Iris pigment epithelial cell (primary cell): ENCODE results near the gene ARID5A.
"Not testable (repeated sequence)": the region's sequence is repeated elsewhere in the genome, so short reads cannot be mapped to it uniquely, and the experiment has no call there.

Source experiments
- DNase-seq: peaks from one replicate; pipeline ENCODE4 v3.0.0-alpha.2; 2011; ENCODE audit warnings: low read depth

The ARID5A gene

DNA sequence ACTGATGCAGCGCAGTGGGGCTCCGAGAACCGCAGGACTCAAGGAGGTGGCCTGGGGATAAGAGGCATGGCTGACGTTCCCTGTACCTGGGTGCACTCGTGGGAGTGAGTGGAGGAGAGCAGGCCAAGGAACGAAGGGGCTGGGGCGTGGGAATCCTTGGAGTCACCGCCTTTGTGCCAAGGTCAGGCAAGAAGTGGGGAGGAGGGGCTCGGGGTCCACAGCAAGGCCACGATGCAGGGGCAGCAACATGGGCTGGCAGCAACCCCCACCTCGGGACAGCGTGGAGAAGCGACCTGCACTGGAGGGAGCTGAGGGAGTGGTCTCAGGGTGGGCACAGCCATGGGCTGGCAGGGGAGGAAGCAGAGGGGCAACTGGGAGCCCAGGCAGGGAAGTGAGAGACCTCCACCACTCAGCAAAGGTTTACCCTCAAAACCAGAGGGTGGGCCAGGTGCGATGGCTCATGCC lies 18.6 kb downstream of the ARID5A start:
- no peak for DNase-seq

DNA sequence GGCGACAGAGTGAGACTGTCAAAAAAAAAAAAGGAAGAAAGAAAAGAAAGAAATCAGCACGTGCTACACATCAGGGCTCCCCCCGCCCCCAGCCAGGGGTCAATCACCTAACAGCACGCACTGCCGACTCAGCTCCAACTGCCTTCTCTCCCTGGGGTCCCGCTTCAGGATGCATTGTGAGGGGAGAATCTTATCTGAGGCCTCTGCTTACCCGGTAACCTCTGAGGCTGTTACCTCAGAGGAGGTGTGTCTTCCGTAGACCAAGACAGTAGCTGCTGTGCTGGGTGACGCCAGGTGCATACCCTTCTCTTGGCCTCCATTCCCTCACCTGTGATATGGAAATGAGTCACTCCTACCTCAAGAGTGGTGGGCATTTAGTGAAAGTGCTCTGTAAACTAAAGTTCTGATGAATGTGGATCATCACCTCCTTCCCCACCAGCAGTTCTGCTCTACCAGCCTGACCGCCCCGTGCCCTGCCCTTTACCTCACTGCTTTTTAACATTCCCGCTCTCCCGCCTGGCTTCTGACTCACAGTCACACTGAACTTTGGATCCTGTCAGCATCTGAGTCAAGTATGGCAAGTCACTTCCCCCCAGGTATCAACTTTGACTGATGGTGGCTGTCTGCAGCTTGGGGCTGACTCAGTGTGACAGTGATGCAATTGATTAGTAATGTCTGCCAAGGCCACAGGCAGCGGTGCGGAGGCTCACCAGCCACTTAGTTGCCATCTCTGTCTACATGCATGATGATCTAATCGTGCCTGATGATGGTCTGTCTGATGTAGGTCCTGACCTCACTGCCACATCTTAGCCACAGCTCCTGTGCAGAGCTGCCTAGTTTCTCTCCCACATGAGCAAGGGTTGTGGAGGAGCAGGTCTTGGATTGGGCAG lies 20.1 kb downstream of the ARID5A start:
- peak; percentile 81 for DNase-seq

DNA sequence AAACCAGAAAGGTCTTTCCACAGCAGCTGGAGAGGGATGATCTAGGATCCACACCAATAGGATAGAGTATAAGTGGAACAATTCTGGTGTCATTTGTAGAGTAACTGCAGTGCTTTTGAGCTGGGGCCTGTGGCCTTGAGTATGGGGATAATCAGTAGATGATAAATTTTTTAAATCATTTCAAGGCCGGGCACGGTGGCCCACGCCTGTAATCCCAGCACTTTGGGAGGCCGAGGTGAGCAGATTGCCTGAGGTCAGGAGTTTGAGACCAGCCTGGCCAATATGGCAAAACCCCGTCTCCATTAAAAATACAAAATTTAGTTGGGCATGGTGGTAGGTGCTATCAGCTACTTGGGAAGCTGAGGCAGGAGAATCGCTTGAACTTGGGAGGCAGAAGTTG lies 20.9 kb downstream of the ARID5A start:
- DNase-seq = not testable (repeated sequence)

DNA sequence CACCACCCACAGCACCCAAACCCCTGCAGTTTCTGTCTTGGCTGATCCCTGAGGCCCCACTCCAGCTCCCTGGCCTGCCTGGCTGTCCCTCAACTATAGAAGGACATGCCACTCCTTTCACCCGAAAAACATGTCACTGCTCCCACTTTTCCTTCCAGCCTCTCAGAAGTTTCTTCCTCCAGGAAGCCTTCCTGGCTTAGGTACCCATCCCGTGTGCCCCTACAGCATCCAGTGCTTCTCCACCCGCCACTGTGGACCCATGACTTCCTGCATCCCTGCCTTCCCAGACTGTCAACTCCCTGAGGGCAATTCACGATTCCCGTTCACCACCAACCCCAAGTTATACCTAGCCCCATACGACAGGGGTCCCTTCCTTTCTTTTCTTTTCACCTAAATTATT lies 21.5 kb downstream of the ARID5A start:
- no peak for DNase-seq

DNA sequence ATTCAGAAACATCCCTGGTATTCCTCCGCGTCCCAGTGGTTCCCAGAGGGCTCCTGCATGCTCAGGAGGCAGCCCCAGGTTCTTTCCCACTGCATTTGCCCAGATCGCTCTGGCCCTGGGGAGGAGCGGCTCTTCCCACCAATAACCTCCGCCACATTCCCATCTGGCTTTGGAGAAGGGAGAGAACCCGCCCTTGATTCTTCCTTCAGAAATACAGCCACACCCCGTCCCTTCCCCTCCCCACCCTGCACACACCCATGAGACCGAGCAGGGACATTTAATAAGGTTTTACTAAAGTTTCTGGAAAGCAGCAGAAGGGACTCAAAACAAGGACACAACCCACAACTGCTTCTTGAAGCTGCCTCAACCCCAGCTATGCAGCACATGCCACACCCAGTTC lies 21.9 kb downstream of the ARID5A start:
- no peak for DNase-seq

DNA sequence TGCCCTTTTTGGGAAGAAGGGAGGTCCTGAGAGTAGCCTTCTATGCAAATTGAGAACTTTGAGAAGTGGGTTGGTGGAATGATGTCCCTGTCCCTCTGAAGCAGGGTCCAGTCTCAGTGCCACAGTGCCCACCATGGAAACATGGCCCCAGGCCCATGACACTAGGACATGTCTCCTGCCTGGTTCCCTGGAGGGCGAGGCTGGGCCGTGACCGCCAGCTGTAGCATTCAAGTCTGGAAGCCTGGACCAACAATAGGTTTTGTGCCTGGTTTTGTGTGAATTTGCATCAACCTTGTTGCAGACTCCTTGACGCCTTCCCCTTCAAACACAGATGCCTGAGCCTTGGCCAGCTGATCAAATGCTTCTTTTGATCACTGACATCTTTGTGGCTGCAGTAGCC lies 27.5 kb downstream of the ARID5A start:
- no peak for DNase-seq

DNA sequence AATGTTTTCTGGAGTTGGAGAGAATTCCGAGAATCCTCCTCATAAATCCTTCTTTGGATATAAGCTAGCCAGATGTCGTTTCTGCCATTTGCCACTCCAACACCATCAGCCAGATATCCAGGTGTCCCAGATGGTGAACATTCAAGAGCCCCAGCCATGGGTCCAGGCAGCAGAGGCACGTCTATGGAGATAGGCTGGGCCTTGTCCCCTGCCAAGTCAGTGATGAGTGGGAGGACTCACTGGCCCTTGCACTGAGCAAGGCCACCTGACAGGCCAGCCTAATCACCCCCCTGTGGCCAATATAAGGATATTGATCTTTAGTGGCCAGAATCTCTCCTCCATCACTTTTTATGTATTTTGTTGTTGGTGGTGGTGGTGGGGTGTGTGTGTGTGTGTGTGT lies 28.0 kb downstream of the ARID5A start:
- DNase-seq = no peak

DNA sequence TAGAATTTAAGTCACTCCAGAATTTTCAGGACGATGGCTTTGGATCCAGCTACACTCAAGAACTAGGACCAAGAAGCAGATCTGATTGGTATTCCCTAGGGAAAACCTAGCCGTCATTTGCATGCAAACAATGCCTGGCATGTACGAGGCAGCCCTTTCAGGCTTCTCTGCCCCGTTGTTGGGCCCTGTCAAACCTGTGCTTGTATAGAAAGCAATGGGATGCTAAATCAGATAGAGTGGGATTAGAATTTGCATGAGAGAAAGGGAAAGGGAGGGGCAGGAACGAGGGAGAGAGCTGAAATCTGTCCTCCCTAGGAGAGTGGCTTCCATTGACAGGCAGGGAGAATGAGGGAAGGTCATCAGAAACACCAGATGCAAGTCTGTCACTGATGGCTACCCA lies 28.6 kb downstream of the ARID5A start:
- no peak for DNase-seq

DNA sequence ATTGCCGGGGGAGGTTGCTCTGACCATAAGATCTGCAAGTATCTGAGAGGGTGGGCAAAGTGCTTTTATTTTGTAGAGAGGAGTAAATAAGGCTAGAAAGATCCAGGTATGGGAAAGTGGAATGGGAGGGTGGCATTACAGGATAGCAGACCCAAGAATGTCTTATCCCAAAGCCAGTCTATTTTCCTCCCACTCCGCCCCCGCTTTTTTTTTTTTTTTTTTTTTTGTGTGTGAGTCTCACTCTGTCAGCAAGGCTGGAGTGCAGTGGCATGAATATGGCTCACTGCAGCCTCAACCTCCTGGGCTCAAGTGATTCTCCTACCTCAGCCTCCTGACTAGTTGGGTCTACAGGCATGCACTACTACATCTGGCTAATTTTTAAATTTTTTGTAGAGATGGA lies 31.5 kb downstream of the ARID5A start:
- DNase-seq = no peak

DNA sequence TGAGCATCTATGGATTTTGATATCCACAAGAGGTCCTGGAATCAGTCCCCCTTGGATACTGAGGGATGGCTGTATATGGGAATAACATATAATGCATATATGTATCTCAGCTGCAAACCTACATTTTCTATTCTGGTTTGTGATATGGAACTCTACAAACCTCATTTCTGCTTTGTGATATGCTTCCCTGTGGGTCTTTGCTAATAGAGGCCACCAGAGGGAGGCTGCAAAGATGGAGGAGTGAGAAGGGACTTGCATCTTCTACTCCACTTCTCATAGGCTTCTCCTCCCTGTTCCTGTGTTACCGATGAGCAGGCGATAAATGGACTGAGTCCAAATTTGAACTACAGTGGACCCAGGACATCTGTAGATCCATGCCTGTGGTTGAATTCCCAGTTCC lies 37.8 kb downstream of the ARID5A start:
- DNase-seq = peak; percentile 12

DNA sequence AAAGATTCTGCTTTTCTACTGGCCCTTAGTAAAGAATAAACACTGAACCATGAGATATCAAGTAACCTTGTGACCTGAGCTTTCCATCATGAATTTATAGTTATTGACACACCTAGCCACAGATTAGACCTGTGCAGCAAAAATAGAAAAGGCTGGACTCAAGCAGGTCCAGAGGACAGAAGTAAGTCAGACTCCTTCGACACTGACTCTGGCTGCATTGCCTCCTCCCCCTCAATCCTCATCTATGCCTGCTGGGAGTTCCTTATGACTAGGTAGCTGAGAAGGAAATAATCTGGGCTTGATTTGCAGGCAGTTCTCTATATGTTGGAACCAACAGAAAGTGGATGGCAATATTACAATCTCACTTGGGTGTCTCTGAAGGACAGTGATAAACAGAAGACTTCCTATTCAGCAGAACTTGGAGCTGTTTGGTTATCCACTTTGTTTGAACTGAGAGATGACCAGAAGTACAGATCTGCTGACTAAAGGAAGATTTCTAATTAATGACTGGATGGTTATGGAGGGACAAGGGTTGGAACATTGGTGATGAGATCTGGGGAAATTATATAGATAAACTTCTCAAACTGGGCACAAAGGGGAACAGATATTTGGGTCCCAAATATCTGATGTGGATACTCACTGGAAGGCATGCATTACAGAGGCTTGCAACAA lies 39.4 kb downstream of the ARID5A start:
- no peak for DNase-seq

DNA sequence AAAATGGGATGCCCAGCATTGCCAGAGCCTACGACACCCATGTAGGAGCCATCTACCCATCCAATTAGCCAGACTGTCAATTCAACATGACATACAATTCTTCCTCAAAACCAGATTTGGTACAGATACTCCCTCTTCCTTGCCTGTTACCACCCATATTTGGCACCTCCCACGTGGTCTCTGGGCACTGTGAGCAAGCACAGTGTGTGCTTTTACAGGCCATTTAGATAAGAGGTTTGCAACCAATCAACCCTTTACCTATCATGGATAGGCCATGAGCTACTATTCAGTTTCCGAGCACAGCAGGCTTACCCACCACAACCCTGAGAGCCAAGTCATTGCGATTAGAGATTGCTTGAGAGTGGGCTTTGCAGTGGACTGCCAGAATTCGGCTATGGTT lies 40.9 kb downstream of the ARID5A start:
- no peak for DNase-seq

DNA sequence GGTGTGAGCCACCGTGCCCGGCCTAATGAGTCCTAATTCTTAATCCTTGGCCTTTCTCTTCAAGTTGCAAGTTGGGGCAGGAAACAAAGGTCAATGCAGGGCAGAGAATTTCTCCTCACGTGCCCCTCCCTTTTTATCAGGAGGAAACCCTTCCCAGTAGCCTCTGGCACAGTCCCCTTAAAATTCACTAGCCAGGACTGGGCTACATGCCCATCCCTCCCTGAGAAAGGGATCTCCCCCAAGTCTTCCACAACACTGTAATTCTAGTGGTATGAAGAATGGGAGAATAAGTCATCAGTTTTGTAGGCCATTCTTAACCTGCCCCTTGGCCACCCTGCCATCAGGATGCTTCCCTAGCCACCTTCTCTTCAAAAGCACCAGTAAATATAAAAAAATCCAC lies 42.2 kb downstream of the ARID5A start:
- DNase-seq = no peak

DNA sequence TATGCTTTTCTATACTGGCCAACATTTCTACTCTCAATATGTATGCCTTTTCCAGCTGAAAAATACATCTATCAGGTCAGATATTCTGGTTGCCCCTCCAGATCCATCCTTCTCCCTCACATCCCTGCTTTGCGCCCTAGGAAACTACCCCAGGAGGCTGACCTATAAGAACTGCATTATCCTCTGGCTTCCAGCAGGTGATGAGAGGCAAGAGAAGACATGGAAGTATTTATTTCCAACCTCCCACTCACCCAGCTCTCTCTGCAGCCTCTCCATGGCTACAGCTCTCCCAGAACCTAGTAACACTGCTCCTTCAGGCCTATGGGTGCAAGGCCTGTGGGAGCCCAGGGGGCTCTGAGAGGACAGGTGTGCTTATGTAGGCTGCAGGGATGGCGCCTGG lies 42.9 kb downstream of the ARID5A start:
- DNase-seq = no peak

DNA sequence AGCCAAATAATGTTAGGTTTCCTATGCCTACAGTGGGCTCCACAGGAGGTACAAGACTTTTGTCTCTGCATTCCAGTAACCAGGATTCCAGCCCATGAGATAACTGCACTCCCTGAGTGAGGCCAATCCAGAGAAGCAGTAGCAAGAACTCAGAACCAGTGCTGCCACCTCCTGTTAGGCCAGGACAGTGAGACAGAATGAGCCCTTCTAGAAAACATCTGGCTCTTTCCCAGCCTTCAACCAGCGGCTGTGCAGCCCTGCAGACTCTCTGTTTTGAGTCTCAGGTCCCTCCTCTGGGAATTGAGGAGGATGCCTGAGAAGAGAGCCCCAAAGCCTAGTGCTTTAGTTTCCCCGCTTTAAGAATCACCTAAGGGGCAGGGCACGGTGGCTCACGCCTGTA lies 44.2 kb downstream of the ARID5A start:
- DNase-seq = peak; percentile 47

DNA sequence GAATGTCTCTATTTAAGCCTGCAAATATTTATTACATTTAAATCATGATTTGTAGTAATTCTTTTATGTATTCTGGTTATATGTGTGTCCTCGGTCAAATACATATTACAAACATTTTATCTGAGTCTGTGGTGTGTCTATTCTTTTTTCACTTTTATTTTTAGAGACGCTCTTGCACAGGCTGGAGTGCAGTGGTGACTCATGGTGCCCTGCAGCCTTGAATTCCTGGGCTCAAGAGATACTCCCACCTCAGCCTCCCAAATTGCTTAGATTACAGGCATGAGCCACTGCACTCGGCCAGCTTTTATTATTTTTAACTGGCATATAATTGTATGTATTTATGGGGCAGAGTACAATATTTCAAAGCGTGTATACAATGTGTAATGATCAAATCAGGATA lies 47.5 kb downstream of the ARID5A start:
- DNase-seq = peak; percentile 25

DNA sequence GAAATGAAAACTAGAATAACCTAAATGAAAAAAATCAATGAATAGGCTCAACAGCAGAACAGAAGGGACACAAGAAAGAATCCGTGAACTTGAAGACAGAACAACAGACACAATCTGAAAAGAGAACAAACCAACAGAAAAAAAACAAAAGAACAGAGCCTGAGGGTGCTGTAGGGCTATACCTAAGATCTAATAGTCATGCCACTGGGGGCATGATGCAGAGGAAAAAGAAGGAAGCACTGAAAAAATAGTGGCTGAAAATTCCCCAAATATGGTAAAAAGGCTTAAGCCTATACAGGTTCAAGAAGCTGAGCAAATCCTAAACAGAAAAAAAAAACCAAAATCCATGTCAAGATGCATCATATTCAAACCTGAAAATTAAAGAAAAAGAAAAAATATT lies 51.3 kb downstream of the ARID5A start:
- no peak for DNase-seq

DNA sequence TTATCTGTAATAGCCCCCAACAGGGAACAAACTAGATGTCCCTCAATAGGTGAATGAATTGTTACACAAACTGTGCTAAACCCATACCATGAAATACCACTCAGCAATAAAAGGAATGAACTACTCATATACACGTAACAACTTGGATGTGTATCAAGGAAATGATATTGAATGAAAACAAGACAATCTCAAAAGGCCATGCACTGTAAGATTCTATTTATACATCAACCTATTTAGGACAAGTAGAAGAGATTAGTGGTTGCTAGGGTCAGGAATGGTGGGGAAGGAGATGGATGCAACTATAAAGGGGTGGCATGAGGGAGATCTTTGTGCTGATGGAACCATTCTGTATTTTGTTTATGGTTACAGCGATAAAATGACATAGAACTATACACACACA lies 54.5 kb downstream of the ARID5A start:
- DNase-seq = no peak

DNA sequence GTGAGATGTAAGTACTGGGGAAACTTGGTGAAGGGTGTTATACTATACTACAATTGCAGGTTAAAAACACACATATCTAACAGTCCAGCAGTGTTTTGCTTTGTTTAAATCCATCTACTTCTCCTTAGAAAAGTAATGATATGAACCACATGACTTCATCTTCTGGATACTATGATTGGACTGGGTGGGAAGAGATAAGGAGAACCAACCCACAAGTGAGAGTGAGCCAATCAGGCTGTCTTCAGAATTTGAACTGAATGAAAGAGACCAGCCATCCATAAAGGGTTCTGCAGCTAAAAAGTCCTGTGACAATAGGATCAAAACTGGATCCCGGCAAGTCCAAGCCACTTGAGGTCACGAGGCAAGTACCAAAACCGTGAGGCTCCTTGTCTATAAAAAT lies 54.9 kb downstream of the ARID5A start:
- DNase-seq = no peak

DNA sequence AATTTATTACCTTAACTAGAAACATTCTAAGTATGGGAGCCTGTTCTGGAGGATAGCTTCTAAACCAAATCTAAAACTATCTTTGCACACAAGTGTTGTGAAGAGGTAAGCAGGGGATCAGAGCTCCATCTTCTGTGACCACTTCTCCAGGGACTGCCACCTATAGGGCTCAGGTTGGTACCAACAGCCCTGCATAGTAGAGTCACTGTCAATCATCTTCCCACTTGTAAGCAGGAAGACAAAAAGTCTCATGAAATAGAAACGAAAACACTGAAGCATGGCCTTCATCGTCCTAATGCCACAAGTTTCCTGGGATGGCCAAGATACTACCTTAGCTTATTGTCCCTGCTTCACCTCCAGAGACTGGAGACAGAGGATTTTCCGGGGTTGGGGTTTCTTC lies 57.7 kb downstream of the ARID5A start:
- no peak for DNase-seq

DNA sequence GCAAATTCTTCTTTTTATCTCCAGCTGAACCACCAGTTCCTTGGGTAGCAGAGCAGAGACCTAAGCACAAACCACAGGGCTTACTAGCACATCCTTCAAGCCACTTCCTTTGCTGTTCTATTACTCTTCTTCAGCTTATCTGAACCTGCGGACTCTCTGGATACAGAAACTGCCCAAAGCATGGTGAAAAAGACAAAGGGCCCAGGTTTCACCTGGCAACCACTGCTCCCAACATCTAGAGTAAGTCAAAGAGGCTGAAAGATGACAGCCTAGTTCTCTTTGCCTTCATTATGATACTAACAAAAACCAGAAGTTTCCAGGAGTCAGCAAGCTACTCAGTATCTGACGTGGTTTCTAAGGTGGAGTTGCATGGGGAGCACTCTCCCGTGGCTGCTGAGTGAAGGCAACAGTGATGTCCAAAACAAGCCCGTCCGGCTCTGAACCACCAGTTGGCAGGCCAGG lies 58.2 kb downstream of the ARID5A start:
- no peak for DNase-seq

DNA sequence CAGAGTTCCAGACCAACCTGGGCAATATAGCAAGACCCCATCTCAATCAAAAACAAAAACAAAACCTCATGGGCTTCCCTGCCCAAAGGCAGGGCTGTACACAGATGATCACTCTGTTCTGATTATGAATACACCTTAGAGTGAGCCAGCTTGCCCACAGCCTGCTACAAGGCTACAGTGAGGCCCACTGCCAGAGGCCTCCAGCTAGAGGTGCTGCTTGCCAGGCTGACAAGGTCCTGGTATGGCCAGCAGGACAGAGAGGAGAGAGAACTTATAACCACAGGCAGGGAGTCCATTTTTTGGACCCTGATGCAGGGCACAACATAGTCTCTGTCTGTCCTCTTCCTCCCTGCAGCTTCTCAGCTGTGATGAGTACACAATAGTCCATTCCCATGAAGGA lies 60.0 kb downstream of the ARID5A start:
- DNase-seq = no peak

DNA sequence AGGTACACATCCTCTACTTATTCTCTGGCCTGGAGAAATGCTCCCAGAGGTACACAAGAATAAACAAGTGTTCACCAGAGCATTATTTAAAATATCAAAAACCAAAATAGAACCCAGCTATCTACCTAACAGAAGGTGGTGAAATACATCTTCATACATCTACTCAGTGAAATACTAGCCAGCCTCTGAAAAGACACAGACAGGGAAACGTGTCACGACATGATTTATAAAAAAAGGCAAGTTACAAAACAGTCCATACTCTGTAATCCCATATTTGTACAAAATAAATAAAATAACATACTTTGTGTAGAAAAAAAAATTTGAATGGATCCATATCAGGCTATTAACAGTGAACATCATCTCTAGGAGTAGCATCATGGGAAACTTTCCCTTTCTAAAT lies 63.4 kb downstream of the ARID5A start:
- no peak for DNase-seq
